NCI-H128 (cell line): ENCODE data around the gene C6orf163.
A peak's percentile ranks its signal among the peaks of the same experiment; 100 is the strongest.
"Not testable (repeated sequence)": the region's sequence is repeated elsewhere in the genome, so short reads cannot be mapped to it uniquely, and the experiment has no call there.

ENCODE experiments used
- DNase-seq: peaks from one replicate; lab custom pipeline; 2025; ENCODE audit not compliant: unreplicated experiment; lab: John Stamatoyannopoulos, UW

C6orf163 gene

GRCh38 chr6:87344731-87345130 lies at the start of gene C6orf163:
TSS of gene C6orf163 (plus strand) at chr6:87344813. CDS start at chr6:87345100, 287 bp downstream.
- no peak for DNase-seq

GRCh38 chr6:87297119-87297518 lies 47.5 kb upstream of the C6orf163 start:
- no peak for DNase-seq

GRCh38 chr6:87301277-87301676 lies 43.3 kb upstream of the C6orf163 start:
- not testable (repeated sequence) for DNase-seq

GRCh38 chr6:87308970-87309369 lies 35.6 kb upstream of the C6orf163 start:
- no peak for DNase-seq

- no peak for DNase-seq
These were observed 31.8 kb upstream of the C6orf163 start for GRCh38 chr6:87312860-87313259.

- no peak for DNase-seq
These were observed 29.5 kb upstream of the C6orf163 start for GRCh38 chr6:87315071-87315470.

- DNase-seq = no peak
These were observed 25.2 kb upstream of the C6orf163 start for GRCh38 chr6:87319271-87319987.

GRCh38 chr6:87322304-87323212 lies 22.1 kb upstream of the C6orf163 start, which contains the start of gene SMIM8:
TSS of gene SMIM8 (plus strand) at chr6:87322588. CDS start at chr6:87337032, 14,444 bp downstream.
- DNase-seq = peak; percentile 37

GRCh38 chr6:87323880-87324279 lies 20.7 kb upstream of the C6orf163 start:
- DNase-seq = not testable (repeated sequence)

- no peak for DNase-seq
These were observed 13.7 kb upstream of the C6orf163 start for GRCh38 chr6:87330961-87331360.

- DNase-seq = no peak
These were observed 11.6 kb upstream of the C6orf163 start for GRCh38 chr6:87333033-87333432.

- DNase-seq = no peak
These were observed 10.9 kb upstream of the C6orf163 start for GRCh38 chr6:87333591-87334181.

- DNase-seq = no peak
These were observed 9.9 kb upstream of the C6orf163 start for GRCh38 chr6:87334683-87335082.

- DNase-seq = no peak
These were observed 8.2 kb upstream of the C6orf163 start for GRCh38 chr6:87336367-87336766.

GRCh38 chr6:87340230-87340629 lies 4.4 kb upstream of the C6orf163 start:
- no peak for DNase-seq

- no peak for DNase-seq
These were observed 3.5 kb upstream of the C6orf163 start for GRCh38 chr6:87341158-87341557.

GRCh38 chr6:87341899-87342298 lies 2.7 kb upstream of the C6orf163 start:
- DNase-seq = no peak

GRCh38 chr6:87342829-87343228 lies 1.8 kb upstream of the C6orf163 start:
- no peak for DNase-seq

GRCh38 chr6:87346700-87347099 lies 2.1 kb downstream of the C6orf163 start:
- DNase-seq = no peak

- DNase-seq = no peak
These were observed 5.3 kb downstream of the C6orf163 start for GRCh38 chr6:87349896-87350295.

- no peak for DNase-seq
These were observed 5.9 kb downstream of the C6orf163 start for GRCh38 chr6:87350516-87350915.

GRCh38 chr6:87351583-87351982 lies 7.0 kb downstream of the C6orf163 start:
- DNase-seq = no peak
